ENCODE measurements around the gene HLA-DPA1.

HLA-DPA1 gene

DNA sequence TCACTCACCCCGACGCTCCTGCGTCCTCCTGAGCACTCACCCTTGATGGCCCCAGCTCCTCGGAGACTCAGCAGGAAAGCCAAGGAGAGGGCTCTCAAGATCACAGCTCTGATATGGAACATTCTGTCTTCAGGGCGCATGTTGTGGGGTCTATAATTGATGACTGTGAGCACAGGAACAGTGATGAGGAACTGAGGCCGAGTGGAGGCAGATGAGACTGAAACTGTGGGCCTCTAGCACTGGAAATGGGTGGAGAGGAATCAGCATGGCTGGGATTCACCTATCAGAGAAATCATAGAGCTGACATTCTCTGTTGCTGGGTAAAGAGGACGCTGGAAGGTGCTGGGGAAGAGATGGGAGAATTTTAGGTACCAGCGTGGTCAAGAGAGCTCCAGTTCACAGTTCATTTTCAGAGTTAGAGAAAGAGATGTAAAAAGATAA lies at the start of gene HLA-DPA1:
HLA-DPA1 (minus strand) TSS at position 219 of the 441 bp plus-strand sequence.
- TF ChIP-seq TCF12 (IDR thresholded peaks at IDR 0.05; ENCODE audit: low read depth) (no peak), CREB1 (IDR thresholded peaks at IDR 0.05; ENCODE audit: low read depth) (peak; percentile 55)

DNA sequence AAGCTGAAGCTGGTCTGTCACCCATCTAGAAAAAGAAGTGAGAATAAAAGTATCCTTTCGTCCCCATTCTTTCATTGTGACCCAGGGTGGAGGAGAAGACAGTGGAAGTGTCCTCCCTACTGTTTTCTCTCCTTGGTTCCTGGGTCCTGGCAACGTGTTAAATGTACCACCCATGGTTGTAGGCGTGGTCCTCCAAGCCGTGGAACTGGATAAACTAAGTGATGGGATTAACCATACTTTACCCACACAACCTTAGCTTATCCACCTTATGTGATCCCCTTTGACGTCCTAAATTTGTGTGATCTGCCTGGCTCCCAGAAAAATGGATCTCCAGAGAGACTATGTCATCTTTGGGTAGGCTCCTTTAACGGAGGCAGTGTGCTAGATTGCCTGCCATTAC lies 49.7 kb upstream of the HLA-DPA1 start:
- no peak for TF ChIP-seq CEBPB (IDR thresholded peaks at IDR 0.05)

DNA sequence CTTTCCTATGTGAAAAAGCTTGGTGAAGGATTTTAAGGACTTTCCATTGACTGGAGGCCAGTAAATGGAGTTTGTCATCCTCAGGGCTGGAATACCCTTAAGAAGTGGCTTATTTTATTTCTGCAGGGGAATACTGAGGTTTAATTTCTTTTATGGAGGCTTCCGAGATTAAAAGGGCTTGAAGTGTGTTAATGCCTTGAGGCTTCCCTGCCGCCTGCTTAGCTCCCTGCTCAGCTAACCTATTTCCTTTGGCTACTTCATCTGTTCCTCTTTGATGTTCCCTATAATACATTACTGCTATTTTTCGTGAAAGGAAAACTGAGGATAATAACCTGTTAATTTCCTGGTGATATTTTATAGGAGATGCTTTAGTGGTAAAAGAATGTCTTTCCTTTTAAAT lies 46.6 kb upstream of the HLA-DPA1 start:
- no peak for TF ChIP-seq EP300 (IDR thresholded peaks at IDR 0.05; ENCODE audit: borderline replicate concordance)

DNA sequence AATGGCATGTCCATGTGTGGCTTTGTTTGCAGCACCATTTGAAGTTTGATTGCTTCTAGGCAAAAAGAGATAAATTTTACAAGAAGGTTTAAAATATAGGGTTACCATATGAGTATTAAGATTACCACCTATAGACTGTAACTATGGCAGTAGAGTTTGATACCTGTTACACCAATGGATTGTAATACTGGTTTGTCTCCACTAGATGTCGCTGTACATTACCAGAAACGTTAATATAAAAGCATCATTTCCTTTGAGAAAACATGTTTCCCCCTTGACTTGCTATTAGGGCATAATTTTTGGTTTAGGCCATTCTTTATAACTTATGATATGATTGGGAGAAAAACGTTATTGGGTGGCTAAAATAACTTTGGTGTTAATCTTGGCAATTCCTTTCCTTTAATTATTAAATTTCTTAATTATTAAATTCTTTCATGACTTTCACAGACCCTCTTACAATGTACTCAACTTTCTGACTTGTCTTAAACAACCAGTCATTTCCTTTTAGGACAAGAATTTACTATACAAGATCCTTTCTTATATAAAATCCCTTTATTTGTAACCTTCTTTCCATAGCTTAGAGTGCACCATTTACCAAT lies 45.2 kb upstream of the HLA-DPA1 start:
- peak; percentile 62 for TF ChIP-seq RAD21 (IDR thresholded peaks at IDR 0.05; ENCODE audit: low read depth)
- no peak for TF ChIP-seq TCF12 (IDR thresholded peaks at IDR 0.05; ENCODE audit: low read depth)

DNA sequence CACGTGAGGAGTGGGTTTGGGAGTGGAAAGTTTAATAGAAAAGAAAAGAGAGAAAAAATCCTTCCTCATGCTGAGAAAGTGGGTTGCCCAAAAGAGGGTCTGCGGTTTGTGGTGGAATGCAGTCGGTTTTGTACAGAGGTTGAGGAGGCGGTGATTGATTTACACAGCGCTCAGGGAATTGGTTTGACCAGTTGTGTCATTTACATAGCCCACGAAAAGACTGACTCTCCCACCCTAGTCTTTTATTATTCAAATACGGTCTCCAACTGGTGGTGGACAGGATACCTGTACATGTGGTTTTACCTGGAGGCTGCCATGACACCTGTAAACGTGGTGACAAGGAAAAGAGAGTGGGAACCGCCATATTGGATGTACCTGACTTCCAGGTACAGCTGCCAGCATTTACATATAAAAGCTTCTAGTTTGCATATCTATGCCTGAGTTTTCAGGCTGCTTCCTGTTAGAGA lies 44.4 kb upstream of the HLA-DPA1 start:
- no peak for TF ChIP-seq EGR1 (IDR thresholded peaks at IDR 0.05)
- no peak for TF ChIP-seq ZBTB7A (IDR thresholded peaks at IDR 0.05; ENCODE audit: low read depth)
- TF ChIP-seq FOXM1 (IDR thresholded peaks at IDR 0.05; ENCODE audit: borderline replicate concordance, low read depth), result no peak
- TF ChIP-seq NFIC (IDR thresholded peaks at IDR 0.05), result no peak

DNA sequence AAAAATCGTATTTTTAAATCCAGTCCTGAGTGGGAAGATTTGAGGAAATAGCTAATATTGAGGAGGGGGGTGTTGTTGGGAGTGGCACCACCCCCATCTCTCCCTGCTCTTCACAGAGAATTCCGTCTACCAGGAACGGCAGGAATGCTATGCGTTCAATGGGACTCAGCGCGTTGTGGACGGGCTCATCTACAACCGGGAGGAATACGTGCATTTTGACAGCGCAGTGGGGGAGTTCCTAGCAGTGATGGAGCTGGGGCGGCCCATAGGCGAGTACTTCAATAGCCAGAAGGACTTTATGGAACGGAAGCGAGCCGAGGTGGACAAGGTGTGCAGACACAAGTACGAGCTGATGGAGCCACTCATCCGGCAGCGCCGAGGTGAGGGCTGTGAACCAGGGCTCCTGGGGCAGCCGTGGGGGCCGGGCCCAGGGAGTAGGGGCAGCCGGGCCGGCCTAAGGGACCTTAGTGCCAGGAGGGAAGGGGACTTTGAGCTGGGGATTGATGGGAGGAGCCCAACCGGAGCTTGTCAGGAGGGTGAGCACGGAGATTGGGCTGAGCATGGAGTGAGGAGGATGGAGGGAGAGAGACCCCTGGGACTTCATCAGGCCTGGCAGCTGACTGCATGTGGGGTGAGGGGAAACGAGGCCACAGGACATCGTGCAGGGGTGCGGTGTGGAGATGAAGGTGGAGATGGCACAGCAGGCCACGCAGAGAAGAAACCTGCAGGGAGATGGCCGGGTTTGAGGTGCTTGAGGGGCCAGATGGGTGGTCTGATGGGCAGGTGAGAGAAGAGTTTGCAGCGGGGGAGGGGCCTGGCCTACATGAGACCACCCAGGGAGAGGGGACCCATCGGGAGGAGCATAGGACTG lies 43.6 kb upstream of the HLA-DPA1 start:
- TF ChIP-seq, protein P1, sequence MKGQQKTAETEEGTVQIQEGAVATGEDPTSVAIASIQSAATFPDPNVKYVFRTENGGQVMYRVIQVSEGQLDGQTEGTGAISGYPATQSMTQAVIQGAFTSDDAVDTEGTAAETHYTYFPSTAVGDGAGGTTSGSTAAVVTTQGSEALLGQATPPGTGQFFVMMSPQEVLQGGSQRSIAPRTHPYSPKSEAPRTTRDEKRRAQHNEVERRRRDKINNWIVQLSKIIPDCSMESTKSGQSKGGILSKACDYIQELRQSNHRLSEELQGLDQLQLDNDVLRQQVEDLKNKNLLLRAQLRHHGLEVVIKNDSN (IDR thresholded peaks at IDR 0.05), result no peak
- TF ChIP-seq, protein P2, sequence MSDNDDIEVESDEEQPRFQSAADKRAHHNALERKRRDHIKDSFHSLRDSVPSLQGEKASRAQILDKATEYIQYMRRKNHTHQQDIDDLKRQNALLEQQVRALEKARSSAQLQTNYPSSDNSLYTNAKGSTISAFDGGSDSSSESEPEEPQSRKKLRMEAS (IDR thresholded peaks at IDR 0.05), result no peak
- TF ChIP-seq TAF1 (IDR thresholded peaks at IDR 0.05; ENCODE audit: low read depth) (no peak), YY1 (IDR thresholded peaks at IDR 0.05; ENCODE audit: low read depth) (no peak), CEBPB (IDR thresholded peaks at IDR 0.05) (no peak), EGR1 (IDR thresholded peaks at IDR 0.05) (no peak), ZBTB7A (IDR thresholded peaks at IDR 0.05; ENCODE audit: low read depth) (no peak), TEAD4 (IDR thresholded peaks at IDR 0.05) (no peak), CREB1 (IDR thresholded peaks at IDR 0.05; ENCODE audit: low read depth) (no peak), RAD21 (IDR thresholded peaks at IDR 0.05; ENCODE audit: low read depth) (no peak)
- TF ChIP-seq, protein P3, sequence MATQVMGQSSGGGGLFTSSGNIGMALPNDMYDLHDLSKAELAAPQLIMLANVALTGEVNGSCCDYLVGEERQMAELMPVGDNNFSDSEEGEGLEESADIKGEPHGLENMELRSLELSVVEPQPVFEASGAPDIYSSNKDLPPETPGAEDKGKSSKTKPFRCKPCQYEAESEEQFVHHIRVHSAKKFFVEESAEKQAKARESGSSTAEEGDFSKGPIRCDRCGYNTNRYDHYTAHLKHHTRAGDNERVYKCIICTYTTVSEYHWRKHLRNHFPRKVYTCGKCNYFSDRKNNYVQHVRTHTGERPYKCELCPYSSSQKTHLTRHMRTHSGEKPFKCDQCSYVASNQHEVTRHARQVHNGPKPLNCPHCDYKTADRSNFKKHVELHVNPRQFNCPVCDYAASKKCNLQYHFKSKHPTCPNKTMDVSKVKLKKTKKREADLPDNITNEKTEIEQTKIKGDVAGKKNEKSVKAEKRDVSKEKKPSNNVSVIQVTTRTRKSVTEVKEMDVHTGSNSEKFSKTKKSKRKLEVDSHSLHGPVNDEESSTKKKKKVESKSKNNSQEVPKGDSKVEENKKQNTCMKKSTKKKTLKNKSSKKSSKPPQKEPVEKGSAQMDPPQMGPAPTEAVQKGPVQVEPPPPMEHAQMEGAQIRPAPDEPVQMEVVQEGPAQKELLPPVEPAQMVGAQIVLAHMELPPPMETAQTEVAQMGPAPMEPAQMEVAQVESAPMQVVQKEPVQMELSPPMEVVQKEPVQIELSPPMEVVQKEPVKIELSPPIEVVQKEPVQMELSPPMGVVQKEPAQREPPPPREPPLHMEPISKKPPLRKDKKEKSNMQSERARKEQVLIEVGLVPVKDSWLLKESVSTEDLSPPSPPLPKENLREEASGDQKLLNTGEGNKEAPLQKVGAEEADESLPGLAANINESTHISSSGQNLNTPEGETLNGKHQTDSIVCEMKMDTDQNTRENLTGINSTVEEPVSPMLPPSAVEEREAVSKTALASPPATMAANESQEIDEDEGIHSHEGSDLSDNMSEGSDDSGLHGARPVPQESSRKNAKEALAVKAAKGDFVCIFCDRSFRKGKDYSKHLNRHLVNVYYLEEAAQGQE (IDR thresholded peaks at IDR 0.05; ENCODE audit: low read depth), result no peak

DNA sequence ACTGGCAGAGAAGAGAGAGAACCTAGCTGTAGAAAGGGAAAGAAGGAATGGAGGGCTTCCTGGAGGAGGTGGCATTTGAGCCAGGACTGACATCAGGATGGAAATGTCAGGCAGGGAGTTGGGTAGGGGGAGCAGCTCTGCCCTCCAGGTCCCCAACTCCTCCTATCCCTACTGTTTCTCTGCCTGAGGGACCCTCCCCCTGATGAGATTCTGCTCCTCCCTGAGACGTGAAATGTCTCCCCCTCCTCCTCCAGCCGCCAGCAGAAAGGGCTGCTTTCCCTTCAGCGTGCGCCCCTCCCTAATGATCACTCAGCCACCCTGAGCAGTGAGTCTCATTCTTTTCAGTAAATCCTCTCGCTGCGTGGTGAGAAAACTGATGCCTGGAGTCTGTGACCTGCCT lies 43.0 kb upstream of the HLA-DPA1 start:
- TF ChIP-seq, protein P1 (IDR thresholded peaks at IDR 0.05), result no peak
- TF ChIP-seq CREB1 (IDR thresholded peaks at IDR 0.05; ENCODE audit: low read depth) (no peak), EGR1 (IDR thresholded peaks at IDR 0.05) (no peak), FOXM1 (IDR thresholded peaks at IDR 0.05; ENCODE audit: borderline replicate concordance, low read depth) (no peak), TEAD4 (IDR thresholded peaks at IDR 0.05) (no peak), TCF12 (IDR thresholded peaks at IDR 0.05; ENCODE audit: low read depth) (no peak), RAD21 (IDR thresholded peaks at IDR 0.05; ENCODE audit: low read depth) (no peak), NFIC (IDR thresholded peaks at IDR 0.05) (no peak), EP300 (IDR thresholded peaks at IDR 0.05; ENCODE audit: borderline replicate concordance) (no peak), CEBPB (IDR thresholded peaks at IDR 0.05) (no peak), TAF1 (IDR thresholded peaks at IDR 0.05; ENCODE audit: low read depth) (no peak), YY1 (IDR thresholded peaks at IDR 0.05; ENCODE audit: low read depth) (no peak), ZBTB7A (IDR thresholded peaks at IDR 0.05; ENCODE audit: low read depth) (no peak)
- TF ChIP-seq, protein P3 (IDR thresholded peaks at IDR 0.05; ENCODE audit: low read depth), result no peak
- TF ChIP-seq, protein P2 (IDR thresholded peaks at IDR 0.05), result no peak
